PC-3 (cell line): ENCODE data around the gene SLC26A8.

ENCODE experiments used
- EZH2 ChIP-seq: fragments of 300-600 bp; sonication (generic); IDR thresholded peaks from one replicate; pipeline ENCODE4 v1.6.1; 2017; ENCODE audit warnings: antibody characterized with exemption, mild to moderate bottlenecking, low read length; ENCODE audit not compliant: unreplicated experiment
- EZH2phosphoT487 ChIP-seq: fragments of 300-600 bp; sonication (generic); IDR thresholded peaks from 2 replicates; pipeline ENCODE4 v1.6.1; 2018; ENCODE audit warnings: mild to moderate bottlenecking, antibody characterized with exemption, low read length, borderline replicate concordance
- TF ChIP-seq, protein P1 (sequence below): fragments of 300-600 bp; sonication (generic); conservative IDR thresholded peaks from 2 replicates; pipeline ENCODE4 v1.5.1; 2017; ENCODE audit warnings: antibody characterized with exemption, low read depth, mild to moderate bottlenecking, low read length

DNA sequence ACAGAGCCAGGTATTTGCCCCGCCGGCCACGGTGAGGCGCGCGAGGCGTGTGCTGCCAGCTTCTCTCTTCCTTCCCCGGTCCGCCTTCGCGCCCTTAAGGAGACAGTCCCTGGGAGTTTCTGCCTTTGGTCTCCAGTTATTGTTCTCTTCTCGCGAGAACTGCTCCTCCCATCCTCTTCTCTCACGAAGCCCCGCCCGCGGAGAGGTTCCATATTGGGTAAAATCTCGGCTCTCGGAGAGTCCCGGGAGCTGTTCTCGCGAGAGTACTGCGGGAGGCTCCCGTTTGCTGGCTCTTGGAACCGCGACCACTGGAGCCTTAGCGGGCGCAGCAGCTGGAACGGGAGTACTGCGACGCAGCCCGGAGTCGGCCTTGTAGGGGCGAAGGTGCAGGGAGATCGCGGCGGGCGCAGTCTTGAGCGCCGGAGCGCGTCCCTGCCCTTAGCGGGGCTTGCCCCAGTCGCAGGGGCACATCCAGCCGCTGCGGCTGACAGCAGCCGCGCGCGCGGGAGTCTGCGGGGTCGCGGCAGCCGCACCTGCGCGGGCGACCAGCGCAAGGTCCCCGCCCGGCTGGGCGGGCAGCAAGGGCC, 3.2 kb upstream of the SLC26A8 start, which contains the start of gene MAPK14:
- TF ChIP-seq EZH2 (no peak), EZH2phosphoT487 (no peak)
- TF ChIP-seq, protein P1, sequence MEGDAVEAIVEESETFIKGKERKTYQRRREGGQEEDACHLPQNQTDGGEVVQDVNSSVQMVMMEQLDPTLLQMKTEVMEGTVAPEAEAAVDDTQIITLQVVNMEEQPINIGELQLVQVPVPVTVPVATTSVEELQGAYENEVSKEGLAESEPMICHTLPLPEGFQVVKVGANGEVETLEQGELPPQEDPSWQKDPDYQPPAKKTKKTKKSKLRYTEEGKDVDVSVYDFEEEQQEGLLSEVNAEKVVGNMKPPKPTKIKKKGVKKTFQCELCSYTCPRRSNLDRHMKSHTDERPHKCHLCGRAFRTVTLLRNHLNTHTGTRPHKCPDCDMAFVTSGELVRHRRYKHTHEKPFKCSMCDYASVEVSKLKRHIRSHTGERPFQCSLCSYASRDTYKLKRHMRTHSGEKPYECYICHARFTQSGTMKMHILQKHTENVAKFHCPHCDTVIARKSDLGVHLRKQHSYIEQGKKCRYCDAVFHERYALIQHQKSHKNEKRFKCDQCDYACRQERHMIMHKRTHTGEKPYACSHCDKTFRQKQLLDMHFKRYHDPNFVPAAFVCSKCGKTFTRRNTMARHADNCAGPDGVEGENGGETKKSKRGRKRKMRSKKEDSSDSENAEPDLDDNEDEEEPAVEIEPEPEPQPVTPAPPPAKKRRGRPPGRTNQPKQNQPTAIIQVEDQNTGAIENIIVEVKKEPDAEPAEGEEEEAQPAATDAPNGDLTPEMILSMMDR, result peak; percentile 85
